ENCODE measurements around the gene TSPAN5.

Gene TSPAN5

DNA sequence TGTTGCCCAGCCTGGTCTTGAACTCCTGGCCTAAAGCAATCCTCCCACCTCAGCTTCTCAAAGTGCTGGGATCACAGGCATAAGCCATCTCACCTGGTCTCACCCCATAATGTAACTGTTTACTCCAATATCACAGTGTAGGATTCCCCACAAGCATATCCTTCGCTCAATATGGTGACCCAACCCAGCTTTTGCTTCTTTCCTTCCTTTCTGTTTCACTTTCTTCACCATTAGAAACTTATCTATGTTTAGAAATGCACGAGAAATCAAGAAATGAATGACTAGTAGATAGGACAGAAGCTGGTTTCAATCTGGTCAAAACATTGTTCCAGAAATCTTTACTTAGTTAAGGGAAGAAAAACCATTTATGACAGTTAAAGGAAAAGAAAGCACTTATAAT lies 18.9 kb downstream of the TSPAN5 start:
- DNase-seq (ENCODE audit: insufficient read length, low spot score): no peak
- no peak for FAIRE-seq
- TF ChIP-seq TAF1 (IDR thresholded peaks at IDR 0.05; ENCODE audit: low read depth, low read length): no peak

GRCh38 chr4:98639108-98639507 lies 19.3 kb downstream of the TSPAN5 start:
- TF ChIP-seq POLR2A (IDR thresholded peaks at IDR 0.05; ENCODE audit: low read depth, low read length) (no peak), TAF1 (IDR thresholded peaks at IDR 0.05; ENCODE audit: low read depth, low read length) (no peak), POLR2AphosphoS5 (IDR thresholded peaks at IDR 0.05; ENCODE audit: low read depth, low read length) (no peak), POU2F2 (IDR thresholded peaks at IDR 0.05; ENCODE audit: low read depth, low read length) (no peak), SPI1 (IDR thresholded peaks at IDR 0.05; ENCODE audit: low read depth, low read length) (no peak), PAX5 (IDR thresholded peaks at IDR 0.05; ENCODE audit: insufficient read depth, low read length, severe bottlenecking) (no peak)
- DNase-seq (ENCODE audit: insufficient read length, low spot score) (no peak), FAIRE-seq (no peak)

GRCh38 chr4:98638661-98639060 lies 19.8 kb downstream of the TSPAN5 start:
- no peak for DNase-seq (ENCODE audit: insufficient read length, low spot score)
- TF ChIP-seq PAX5 (IDR thresholded peaks at IDR 0.05; ENCODE audit: insufficient read depth, low read length, severe bottlenecking) (no peak), POLR2AphosphoS5 (IDR thresholded peaks at IDR 0.05; ENCODE audit: low read depth, low read length) (no peak)
- FAIRE-seq: no peak

GRCh38 chr4:98634061-98634460 lies 24.4 kb downstream of the TSPAN5 start:
- TF ChIP-seq POLR2AphosphoS5 (IDR thresholded peaks at IDR 0.05; ENCODE audit: low read depth, low read length) (no peak), POU2F2 (IDR thresholded peaks at IDR 0.05; ENCODE audit: low read depth, low read length) (no peak), POLR2A (IDR thresholded peaks at IDR 0.05; ENCODE audit: low read depth, low read length) (no peak), SPI1 (IDR thresholded peaks at IDR 0.05; ENCODE audit: low read depth, low read length) (no peak), TAF1 (IDR thresholded peaks at IDR 0.05; ENCODE audit: low read depth, low read length) (no peak), PAX5 (IDR thresholded peaks at IDR 0.05; ENCODE audit: insufficient read depth, low read length, severe bottlenecking) (no peak)
- FAIRE-seq (no peak), DNase-seq (ENCODE audit: insufficient read length, low spot score) (no peak)

DNA sequence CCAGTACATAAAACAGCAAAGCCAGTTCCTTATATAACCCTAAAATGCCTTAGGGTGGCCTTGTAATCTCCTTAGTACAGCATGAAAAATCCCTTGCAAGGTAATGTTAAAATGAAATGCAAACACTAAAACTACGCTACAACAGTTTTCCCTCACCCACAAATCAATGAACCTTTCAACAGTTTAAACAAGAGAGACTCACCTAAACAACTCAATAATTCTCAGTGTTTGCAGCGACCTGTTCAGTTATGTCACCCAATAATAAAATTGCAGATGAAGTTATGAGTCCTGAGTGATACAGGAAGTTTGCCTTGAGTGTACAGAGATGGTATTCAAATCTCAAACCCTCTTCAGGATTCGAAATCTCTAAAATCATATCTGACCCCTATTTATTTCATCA lies 25.3 kb downstream of the TSPAN5 start:
- DNase-seq (ENCODE audit: insufficient read length, low spot score) (no peak), FAIRE-seq (no peak)
- no peak for TF ChIP-seq TAF1 (IDR thresholded peaks at IDR 0.05; ENCODE audit: low read depth, low read length)
- no peak for TF ChIP-seq POLR2A (IDR thresholded peaks at IDR 0.05; ENCODE audit: low read depth, low read length)
- no peak for TF ChIP-seq PAX5 (IDR thresholded peaks at IDR 0.05; ENCODE audit: insufficient read depth, low read length, severe bottlenecking)
- no peak for TF ChIP-seq SPI1 (IDR thresholded peaks at IDR 0.05; ENCODE audit: low read depth, low read length)
- TF ChIP-seq POLR2AphosphoS5 (IDR thresholded peaks at IDR 0.05; ENCODE audit: low read depth, low read length): no peak
- TF ChIP-seq POU2F2 (IDR thresholded peaks at IDR 0.05; ENCODE audit: low read depth, low read length): no peak

DNA sequence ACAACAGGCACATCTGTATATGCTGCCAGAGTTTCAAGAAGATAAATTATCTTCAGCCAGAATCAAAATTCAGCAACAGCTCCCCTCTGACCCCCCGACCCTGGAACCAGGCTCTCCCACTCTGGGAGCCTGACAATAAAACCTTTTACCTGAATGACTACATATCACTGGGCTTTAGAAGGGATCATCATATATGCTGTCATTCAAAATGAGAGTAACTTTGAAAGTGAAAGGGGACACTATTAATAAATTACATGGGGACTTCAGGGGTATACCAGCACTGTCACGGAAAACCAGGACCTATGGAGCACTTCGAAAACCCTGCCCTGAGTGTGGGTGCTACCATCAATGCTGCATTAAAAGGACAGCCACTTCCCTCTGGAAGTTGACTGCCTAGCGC lies 26.2 kb downstream of the TSPAN5 start:
- FAIRE-seq (no peak), DNase-seq (ENCODE audit: insufficient read length, low spot score) (no peak)
- TF ChIP-seq SPI1 (IDR thresholded peaks at IDR 0.05; ENCODE audit: low read depth, low read length) (no peak), POU2F2 (IDR thresholded peaks at IDR 0.05; ENCODE audit: low read depth, low read length) (no peak), TAF1 (IDR thresholded peaks at IDR 0.05; ENCODE audit: low read depth, low read length) (no peak), PAX5 (IDR thresholded peaks at IDR 0.05; ENCODE audit: insufficient read depth, low read length, severe bottlenecking) (no peak), POLR2AphosphoS5 (IDR thresholded peaks at IDR 0.05; ENCODE audit: low read depth, low read length) (no peak), POLR2A (IDR thresholded peaks at IDR 0.05; ENCODE audit: low read depth, low read length) (no peak)

DNA sequence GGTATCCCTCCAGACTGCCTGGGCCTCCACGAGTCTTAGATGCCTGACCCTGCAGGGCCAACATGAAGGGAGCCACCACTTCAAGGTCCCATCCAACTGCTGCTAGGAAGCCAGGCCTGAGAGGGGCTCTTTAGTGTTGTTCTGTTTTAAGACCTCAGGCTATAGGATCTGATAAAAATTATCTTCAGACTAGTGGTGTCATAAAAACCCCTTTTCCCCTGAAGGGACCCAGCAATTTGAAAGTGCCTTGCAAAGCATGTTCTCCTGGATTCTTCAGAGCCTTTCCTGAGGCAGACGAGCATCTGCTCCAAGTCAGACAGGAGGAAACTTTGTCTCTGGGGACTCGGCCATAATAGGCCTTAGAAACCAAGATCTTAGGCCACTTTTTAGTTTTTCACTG lies 26.9 kb downstream of the TSPAN5 start:
- no peak for TF ChIP-seq TAF1 (IDR thresholded peaks at IDR 0.05; ENCODE audit: low read depth, low read length)
- no peak for TF ChIP-seq SPI1 (IDR thresholded peaks at IDR 0.05; ENCODE audit: low read depth, low read length)

DNA sequence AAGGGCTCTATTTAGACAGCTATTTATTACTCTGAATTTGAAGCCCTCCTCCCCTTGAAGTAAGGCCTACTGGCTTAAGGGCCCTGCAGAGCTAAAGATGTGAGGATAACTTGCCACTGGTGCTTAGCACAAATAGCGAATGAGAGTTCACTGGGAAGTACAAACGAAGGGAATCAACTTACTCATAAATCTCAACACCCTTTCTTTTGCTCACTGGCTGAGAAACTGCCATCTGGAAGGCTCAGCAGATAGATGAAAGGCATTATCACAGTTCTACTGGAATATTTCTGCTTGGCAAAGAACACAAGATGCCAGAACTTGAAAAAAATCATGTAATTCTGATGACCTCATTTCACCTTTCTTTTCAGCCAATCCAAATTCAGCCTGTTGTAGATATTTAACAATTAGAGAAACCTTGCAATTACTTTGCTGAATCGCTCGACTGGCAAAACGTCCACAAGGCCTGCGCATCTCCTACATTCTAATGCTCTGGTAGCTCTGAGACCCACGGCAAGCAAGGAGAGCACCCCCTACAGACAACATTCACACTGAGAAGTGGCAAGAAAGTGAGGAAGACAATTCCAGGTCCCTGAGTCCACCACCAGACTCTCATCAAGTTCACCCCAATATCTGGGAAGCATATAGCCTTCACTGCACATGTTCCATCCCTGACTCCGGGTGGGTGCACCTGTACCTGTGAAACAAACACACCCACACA lies 27.5 kb downstream of the TSPAN5 start:
- no peak for DNase-seq (ENCODE audit: insufficient read length, low spot score)
- FAIRE-seq: no peak
- TF ChIP-seq TAF1 (IDR thresholded peaks at IDR 0.05; ENCODE audit: low read depth, low read length) (no peak), POU2F2 (IDR thresholded peaks at IDR 0.05; ENCODE audit: low read depth, low read length) (no peak), POLR2AphosphoS5 (IDR thresholded peaks at IDR 0.05; ENCODE audit: low read depth, low read length) (no peak), SPI1 (IDR thresholded peaks at IDR 0.05; ENCODE audit: low read depth, low read length) (no peak), PAX5 (IDR thresholded peaks at IDR 0.05; ENCODE audit: insufficient read depth, low read length, severe bottlenecking) (no peak), POLR2A (IDR thresholded peaks at IDR 0.05; ENCODE audit: low read depth, low read length) (no peak)

More for the DNA sequence above, 26.9 kb downstream of the TSPAN5 start:
- no peak for DNase-seq (ENCODE audit: insufficient read length, low spot score)
- FAIRE-seq: no peak

DNA sequence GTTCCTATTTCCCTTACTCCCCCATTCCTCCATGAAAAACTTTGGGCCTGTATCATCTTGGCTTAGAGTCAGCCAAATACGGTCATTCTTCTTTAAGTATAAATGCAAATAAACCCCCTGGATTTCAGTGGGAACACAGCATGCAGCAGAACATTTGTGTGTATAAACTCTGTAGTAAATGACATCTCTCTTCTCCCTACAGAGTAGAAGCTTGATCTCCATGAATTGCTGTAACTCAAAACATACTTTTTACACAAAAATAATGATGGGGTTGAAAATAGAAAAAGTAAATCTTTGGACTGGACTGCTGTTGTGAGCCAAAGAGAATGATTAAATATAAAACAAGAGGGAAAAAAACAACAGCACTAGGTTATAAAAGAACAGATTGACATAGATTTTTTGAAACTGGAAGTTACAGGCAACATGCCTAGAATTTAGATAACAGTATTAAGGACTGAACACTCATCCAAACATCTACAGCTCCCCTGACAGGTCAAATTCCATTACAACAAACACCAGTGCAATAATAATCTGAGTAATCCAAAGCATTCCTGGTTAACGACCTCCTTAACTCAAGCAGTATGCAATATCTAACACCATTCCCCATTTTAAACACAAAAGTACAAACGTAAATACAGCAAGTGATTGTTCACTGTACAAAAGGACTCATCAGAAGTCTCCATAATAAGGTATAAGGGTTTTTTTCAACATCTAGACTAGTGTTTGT lies 30.7 kb downstream of the TSPAN5 start:
- FAIRE-seq (no peak), DNase-seq (ENCODE audit: insufficient read length, low spot score) (no peak)
- no peak for TF ChIP-seq SPI1 (IDR thresholded peaks at IDR 0.05; ENCODE audit: low read depth, low read length)
- no peak for TF ChIP-seq PAX5 (IDR thresholded peaks at IDR 0.05; ENCODE audit: insufficient read depth, low read length, severe bottlenecking)
- no peak for TF ChIP-seq TAF1 (IDR thresholded peaks at IDR 0.05; ENCODE audit: low read depth, low read length)
- TF ChIP-seq POU2F2 (IDR thresholded peaks at IDR 0.05; ENCODE audit: low read depth, low read length): no peak
- no peak for TF ChIP-seq POLR2A (IDR thresholded peaks at IDR 0.05; ENCODE audit: low read depth, low read length)
- no peak for TF ChIP-seq POLR2AphosphoS5 (IDR thresholded peaks at IDR 0.05; ENCODE audit: low read depth, low read length)

- no peak for FAIRE-seq
- TF ChIP-seq POU2F2 (IDR thresholded peaks at IDR 0.05; ENCODE audit: low read depth, low read length): no peak
- no peak for TF ChIP-seq SPI1 (IDR thresholded peaks at IDR 0.05; ENCODE audit: low read depth, low read length)
- no peak for TF ChIP-seq PAX5 (IDR thresholded peaks at IDR 0.05; ENCODE audit: insufficient read depth, low read length, severe bottlenecking)
- TF ChIP-seq POLR2AphosphoS5 (IDR thresholded peaks at IDR 0.05; ENCODE audit: low read depth, low read length): no peak
- no peak for TF ChIP-seq TAF1 (IDR thresholded peaks at IDR 0.05; ENCODE audit: low read depth, low read length)
- no peak for TF ChIP-seq POLR2A (IDR thresholded peaks at IDR 0.05; ENCODE audit: low read depth, low read length)
- DNase-seq (ENCODE audit: insufficient read length, low spot score): no peak
Observed at GRCh38 chr4:98626350-98626749, 32.1 kb downstream of the TSPAN5 start.
